Neural progenitor cell (in vitro differentiated cells): Measurements from ENCODE around the gene PSD4. TPM values are rescaled to one million over a fixed set of nuclear protein-coding genes. Genes with fewer than 3 reads are reported as not detected.

Experiments used
- DNase-seq: peaks from one replicate; pipeline ENCODE4 v3.0.0-alpha.2; 2016; ENCODE audit warnings: low spot score
- H2AFZ ChIP-seq: fragments of 200-600 bp; sonication (generic); replicated peaks from 2 replicates; pipeline ENCODE4 v1.6.1; 2016; ENCODE audit warnings: antibody characterized with exemption
- H3F3A ChIP-seq: fragments of 200-600 bp; sonication (generic); 2 replicates; pipeline ENCODE4 v1.6.1; 2016; ENCODE audit warnings: antibody characterized with exemption, low read depth
- H3K27ac ChIP-seq: fragments of 200-600 bp; sonication (generic); 2 replicates; pipeline ENCODE4 v1.5.1; 2016; ENCODE audit warnings: mild to moderate bottlenecking
- H3K27me3 ChIP-seq: fragments of 200-600 bp; sonication (generic); 2 replicates; pipeline ENCODE4 v1.6.1; 2016; ENCODE audit warnings: mild to moderate bottlenecking, moderate library complexity
- H3K36me3 ChIP-seq: fragments of 200-600 bp; sonication (generic); 2 replicates; pipeline ENCODE4 v1.5.1; 2016
- H3K4me1 ChIP-seq: fragments of 200-600 bp; sonication (generic); 2 replicates; pipeline ENCODE4 v1.6.1; 2016; ENCODE audit warnings: mixed run types
- H3K4me2 ChIP-seq: fragments of 200-600 bp; sonication (generic); 2 replicates; pipeline ENCODE4 v1.6.1; 2016
- H3K4me3 ChIP-seq: fragments of 200-600 bp; sonication (generic); 2 replicates; pipeline ENCODE4 v1.5.1; 2016
- H3K79me2 ChIP-seq: fragments of 200-600 bp; sonication (generic); 2 replicates; pipeline ENCODE4 v1.6.1; 2016; ENCODE audit warnings: low read depth
- H3K9ac ChIP-seq: fragments of 200-600 bp; sonication (generic); 2 replicates; pipeline ENCODE4 v1.6.1; 2016
- H3K9me3 ChIP-seq: fragments of 200-600 bp; sonication (generic); 2 replicates; pipeline ENCODE4 v1.5.1; 2016; ENCODE audit warnings: low read depth
- H4K20me1 ChIP-seq: fragments of 200-600 bp; sonication (generic); 2 replicates; pipeline ENCODE4 v1.6.1; 2016; ENCODE audit warnings: low read depth
- H3K27ac Mint-ChIP-seq: 3 replicates; pipeline ENCODE4 v1.8.0; 2021; ENCODE audit warnings: mixed read lengths
- H3K27me3 Mint-ChIP-seq: 2 replicates; pipeline ENCODE4 v1.8.0; 2022; ENCODE audit warnings: low read depth, mild to moderate bottlenecking, inconsistent platforms, moderate library complexity, mixed read lengths; ENCODE audit not compliant: insufficient read depth
- H3K36me3 Mint-ChIP-seq: 3 replicates; pipeline ENCODE4 v1.8.0; 2021; ENCODE audit warnings: mixed read lengths
- H3K4me1 Mint-ChIP-seq: 3 replicates; pipeline ENCODE4 v1.8.0; 2021; ENCODE audit warnings: mixed read lengths
- H3K4me3 Mint-ChIP-seq: 3 replicates; pipeline ENCODE4 v1.8.0; 2021; ENCODE audit warnings: mild to moderate bottlenecking, moderate library complexity, mixed read lengths
- H3K9me3 Mint-ChIP-seq: 3 replicates; pipeline ENCODE4 v1.8.0; 2020; ENCODE audit warnings: mixed read lengths
- EZH2 ChIP-seq: fragments of 200-600 bp; sonication (generic); IDR thresholded peaks from 2 replicates; pipeline ENCODE4 v1.6.1; 2017; ENCODE audit warnings: antibody characterized with exemption, mild to moderate bottlenecking, moderate library complexity
- EZH2phosphoT487 ChIP-seq: fragments of 200-600 bp; sonication (generic); IDR thresholded peaks from 2 replicates; pipeline ENCODE4 v1.6.1; 2017; ENCODE audit warnings: antibody characterized with exemption
- total RNA-seq: library from RNA; depleted of rRNA; stranded (reverse); fragments of >200 nt; gene quantifications from 2 replicates; pipeline ENCODE4 v1.2.3, GENCODE V29; 2015; ENCODE audit warnings: low replicate concordance
- TF ChIP-seq, protein P1 (sequence below): fragments of 200-600 bp; sonication (generic); IDR thresholded peaks from 2 replicates; pipeline ENCODE4 v1.5.1; 2017; ENCODE audit warnings: antibody characterized with exemption, mild to moderate bottlenecking

Gene PSD4
- total RNA-seq, 1 donor from 2014 or later = 0.02 TPM

DNA sequence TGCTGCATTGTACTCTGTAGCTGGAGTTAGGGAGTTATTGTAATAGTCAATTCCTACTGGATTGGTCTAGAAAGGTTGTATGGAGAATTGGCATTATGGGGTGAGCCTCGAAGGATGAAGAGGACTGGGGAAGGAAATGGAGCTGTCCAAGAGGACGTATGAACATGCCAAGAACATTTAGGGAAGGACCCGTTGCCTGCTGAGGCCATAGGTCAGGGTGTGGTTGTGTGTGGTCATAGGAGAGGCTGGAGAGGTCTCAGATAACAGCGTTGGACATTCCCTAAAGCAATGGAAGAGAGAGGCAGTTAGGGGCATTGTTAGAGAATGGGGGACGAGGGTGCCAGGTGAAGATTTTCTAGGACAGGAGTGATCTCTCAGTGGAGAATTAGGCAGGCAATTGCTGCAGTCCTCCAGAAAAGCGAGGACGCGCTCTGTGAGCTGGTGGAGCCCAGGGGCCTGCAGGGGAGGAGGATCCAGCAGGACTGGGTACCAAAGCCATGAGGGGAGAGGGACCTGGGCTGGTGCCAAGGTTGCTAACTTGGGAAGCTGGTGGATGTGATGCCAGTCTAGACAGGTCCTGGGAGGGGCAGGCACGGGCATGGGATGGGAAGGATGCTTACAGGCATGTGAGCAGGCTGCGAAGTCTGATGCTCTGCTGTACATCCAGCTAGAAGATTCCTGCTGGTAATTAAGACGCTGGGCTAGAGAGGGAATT lies 9.4 kb upstream of the PSD4 start:
- Histone ChIP-seq H3K27ac (no peak overlapping the region), H3K27me3 (peaks cover 9% of the 10 kb centered on the region), H3K9ac (no peak overlapping the region), H4K20me1 (no peaks in the 10 kb centered on the region), H3K9me3 (no peaks in the 10 kb centered on the region), H3K36me3 (no peaks in the 10 kb centered on the region), H3K4me2 (no peak overlapping the region), H3K79me2 (no peaks in the 10 kb centered on the region), H3K4me3 (no peak overlapping the region), H3F3A (no peaks in the 10 kb centered on the region), H2AFZ (no peak overlapping the region), H3K4me1 (peaks cover 11% of the 10 kb centered on the region)
- Mint-ChIP-seq H3K4me3 (peak overlapping the region; percentile 51), H3K27ac (peak overlapping the region; percentile 26), H3K9me3 (no peaks in the 10 kb centered on the region), H3K27me3 (peaks cover 10% of the 10 kb centered on the region), H3K36me3 (no peaks in the 10 kb centered on the region), H3K4me1 (peaks cover 30% of the 10 kb centered on the region)
- TF ChIP-seq, protein P1, sequence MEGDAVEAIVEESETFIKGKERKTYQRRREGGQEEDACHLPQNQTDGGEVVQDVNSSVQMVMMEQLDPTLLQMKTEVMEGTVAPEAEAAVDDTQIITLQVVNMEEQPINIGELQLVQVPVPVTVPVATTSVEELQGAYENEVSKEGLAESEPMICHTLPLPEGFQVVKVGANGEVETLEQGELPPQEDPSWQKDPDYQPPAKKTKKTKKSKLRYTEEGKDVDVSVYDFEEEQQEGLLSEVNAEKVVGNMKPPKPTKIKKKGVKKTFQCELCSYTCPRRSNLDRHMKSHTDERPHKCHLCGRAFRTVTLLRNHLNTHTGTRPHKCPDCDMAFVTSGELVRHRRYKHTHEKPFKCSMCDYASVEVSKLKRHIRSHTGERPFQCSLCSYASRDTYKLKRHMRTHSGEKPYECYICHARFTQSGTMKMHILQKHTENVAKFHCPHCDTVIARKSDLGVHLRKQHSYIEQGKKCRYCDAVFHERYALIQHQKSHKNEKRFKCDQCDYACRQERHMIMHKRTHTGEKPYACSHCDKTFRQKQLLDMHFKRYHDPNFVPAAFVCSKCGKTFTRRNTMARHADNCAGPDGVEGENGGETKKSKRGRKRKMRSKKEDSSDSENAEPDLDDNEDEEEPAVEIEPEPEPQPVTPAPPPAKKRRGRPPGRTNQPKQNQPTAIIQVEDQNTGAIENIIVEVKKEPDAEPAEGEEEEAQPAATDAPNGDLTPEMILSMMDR = no peak
- TF ChIP-seq EZH2 (no peak), EZH2phosphoT487 (no peak)
- no peak for DNase-seq

DNA sequence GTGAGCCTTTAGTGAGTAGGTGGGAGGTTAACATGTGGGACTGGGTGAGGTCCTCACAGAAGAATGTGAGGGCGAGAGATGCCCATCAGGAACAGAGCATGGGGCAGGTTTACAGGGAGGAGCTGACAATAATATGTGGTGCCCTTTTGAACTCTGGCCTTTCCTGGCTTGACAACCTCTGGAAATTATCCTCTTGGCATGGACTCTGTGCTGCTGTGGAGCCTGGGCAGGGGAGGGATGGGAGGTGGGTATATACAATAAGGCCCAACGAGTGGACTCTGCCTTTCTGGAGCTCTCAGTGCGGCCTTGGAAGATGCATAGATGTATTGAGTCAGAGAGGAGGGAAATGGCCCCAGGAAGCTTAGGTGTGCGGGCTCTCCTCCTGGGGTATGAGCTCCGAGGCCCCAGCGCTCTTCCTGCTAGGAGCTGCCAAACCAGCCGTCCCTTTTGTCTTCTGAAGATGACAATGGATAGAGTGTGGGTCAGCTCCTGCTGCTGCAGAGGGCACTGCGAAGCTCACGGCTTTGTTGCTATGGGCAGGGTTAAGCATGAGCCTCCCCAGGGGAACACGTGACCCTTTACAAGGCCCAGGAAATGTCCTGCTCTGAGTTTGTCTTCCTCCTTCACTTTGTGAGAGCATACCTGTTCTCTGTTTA lies 8.7 kb upstream of the PSD4 start:
- Histone ChIP-seq H3K4me2 (peak overlapping the region; percentile 45), H3K9ac (no peak overlapping the region), H3K27me3 (peaks cover 4% of the 10 kb centered on the region), H3K36me3 (no peaks in the 10 kb centered on the region), H3F3A (no peaks in the 10 kb centered on the region), H3K27ac (no peak overlapping the region), H3K4me3 (no peak overlapping the region), H3K9me3 (no peaks in the 10 kb centered on the region), H3K4me1 (peaks cover 11% of the 10 kb centered on the region), H4K20me1 (no peaks in the 10 kb centered on the region), H2AFZ (no peak overlapping the region), H3K79me2 (no peaks in the 10 kb centered on the region)
- peak overlapping the region; percentile 51 for H3K4me3 Mint-ChIP-seq
- peak overlapping the region; percentile 6 for H3K27ac Mint-ChIP-seq
- H3K36me3 Mint-ChIP-seq = no peaks in the 10 kb centered on the region
- DNase-seq = peak; percentile 70
- peaks cover 4% of the 10 kb centered on the region for H3K9me3 Mint-ChIP-seq
- TF ChIP-seq EZH2 = no peak
- no peak for TF ChIP-seq EZH2phosphoT487
- TF ChIP-seq, protein P1 = no peak
- H3K4me1 Mint-ChIP-seq = peaks cover 29% of the 10 kb centered on the region
- H3K27me3 Mint-ChIP-seq = peaks cover 10% of the 10 kb centered on the region

DNA sequence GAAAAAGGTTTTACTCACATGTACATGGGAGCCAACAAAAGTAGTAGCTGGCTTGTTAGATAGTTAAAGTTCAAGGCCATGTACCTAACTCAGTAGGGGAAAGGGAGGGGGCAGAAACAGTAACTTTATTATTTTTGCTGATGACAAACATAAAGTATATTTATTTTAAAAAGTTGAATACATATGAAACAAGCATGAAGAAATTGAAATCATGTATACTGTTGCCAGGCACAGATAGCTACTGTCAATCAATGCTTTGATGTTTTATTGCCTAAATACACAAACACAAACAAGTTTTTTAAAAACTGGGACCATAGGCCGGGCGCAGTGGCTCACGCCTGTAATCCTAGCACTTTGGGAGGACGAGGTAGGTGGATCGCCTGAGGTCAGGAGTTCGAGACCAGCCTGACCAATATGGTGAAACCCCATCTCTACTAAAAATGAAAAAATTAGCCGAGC lies 7.6 kb upstream of the PSD4 start:
- no peaks in the 10 kb centered on the region for H4K20me1 ChIP-seq
- Mint-ChIP-seq H3K9me3 (peaks cover 4% of the 10 kb centered on the region), H3K27ac (peak overlapping the region; percentile 48), H3K4me1 (peaks cover 29% of the 10 kb centered on the region), H3K36me3 (no peaks in the 10 kb centered on the region), H3K4me3 (no peak overlapping the region), H3K27me3 (peaks cover 7% of the 10 kb centered on the region)
- no peak overlapping the region for H3K9ac ChIP-seq
- H2AFZ ChIP-seq = no peak overlapping the region
- no peaks in the 10 kb centered on the region for H3K79me2 ChIP-seq
- H3K27me3 ChIP-seq = peaks cover 4% of the 10 kb centered on the region
- H3K36me3 ChIP-seq = no peaks in the 10 kb centered on the region
- H3F3A ChIP-seq = no peaks in the 10 kb centered on the region
- H3K27ac ChIP-seq = no peak overlapping the region
- H3K9me3 ChIP-seq = no peaks in the 10 kb centered on the region
- TF ChIP-seq EZH2phosphoT487 = no peak
- TF ChIP-seq EZH2 = no peak
- no peak overlapping the region for H3K4me2 ChIP-seq
- DNase-seq = no peak
- H3K4me3 ChIP-seq = no peak overlapping the region
- H3K4me1 ChIP-seq = peaks cover 11% of the 10 kb centered on the region
